ENCODE data around the gene TLR10. TPM values are rescaled to one million over a fixed set of nuclear protein-coding genes. Genes with fewer than 3 reads are reported as not detected.

Gene TLR10
- total RNA-seq, 2 donors from 2014 or later: not detected

DNA sequence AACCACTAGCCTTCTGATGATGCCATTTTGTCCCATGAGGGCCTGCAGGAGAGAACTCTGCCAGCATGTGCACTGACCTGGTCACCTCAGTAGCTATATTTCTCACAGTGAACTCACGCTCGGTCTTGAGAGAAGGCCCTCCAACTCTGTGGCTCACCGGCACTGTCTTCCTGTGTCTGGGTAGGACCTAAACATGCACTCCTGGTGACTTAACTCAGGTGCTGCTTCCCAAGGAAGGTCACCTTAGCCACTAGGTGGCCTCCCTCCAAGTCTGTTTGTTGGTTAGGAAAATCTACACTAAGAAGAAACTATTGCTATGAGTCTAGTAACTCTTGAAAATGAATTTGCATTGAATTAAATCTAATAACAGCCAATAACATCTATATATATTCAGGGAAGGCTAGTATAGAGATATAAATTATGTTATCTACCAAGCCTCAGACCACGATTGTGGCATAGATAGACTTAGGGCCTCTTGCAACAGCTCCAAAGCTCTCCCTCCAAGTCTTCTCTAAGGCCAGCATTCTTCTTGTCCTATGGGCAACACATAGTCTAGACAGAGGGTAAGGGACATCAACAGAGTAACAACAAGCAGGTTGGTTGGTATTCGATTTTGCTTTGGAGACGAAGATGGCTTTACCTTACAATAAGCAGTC is 24.7 kb downstream of the TLR10 start:
- Histone ChIP-seq H3K9me3 (ENCODE audit: control insufficient read depth, low read length) (no peaks in the 10 kb centered on the region), H3K27me3 (ENCODE audit: control insufficient read depth, insufficient read depth, low read length, poor library complexity, severe bottlenecking) (no peaks in the 10 kb centered on the region), H3K4me3 (ENCODE audit: low read length) (no peak overlapping the region), H3K4me1 (ENCODE audit: control insufficient read depth, insufficient read depth, low read length) (no peaks in the 10 kb centered on the region), H3K27ac (ENCODE audit: low read depth, low read length) (no peak overlapping the region), H3K36me3 (ENCODE audit: control insufficient read depth, insufficient read depth, low read length) (no peaks in the 10 kb centered on the region), H3K9ac (ENCODE audit: extremely low read depth, low read length, poor library complexity, severe bottlenecking) (no peak overlapping the region)
- TF ChIP-seq, protein P1, sequence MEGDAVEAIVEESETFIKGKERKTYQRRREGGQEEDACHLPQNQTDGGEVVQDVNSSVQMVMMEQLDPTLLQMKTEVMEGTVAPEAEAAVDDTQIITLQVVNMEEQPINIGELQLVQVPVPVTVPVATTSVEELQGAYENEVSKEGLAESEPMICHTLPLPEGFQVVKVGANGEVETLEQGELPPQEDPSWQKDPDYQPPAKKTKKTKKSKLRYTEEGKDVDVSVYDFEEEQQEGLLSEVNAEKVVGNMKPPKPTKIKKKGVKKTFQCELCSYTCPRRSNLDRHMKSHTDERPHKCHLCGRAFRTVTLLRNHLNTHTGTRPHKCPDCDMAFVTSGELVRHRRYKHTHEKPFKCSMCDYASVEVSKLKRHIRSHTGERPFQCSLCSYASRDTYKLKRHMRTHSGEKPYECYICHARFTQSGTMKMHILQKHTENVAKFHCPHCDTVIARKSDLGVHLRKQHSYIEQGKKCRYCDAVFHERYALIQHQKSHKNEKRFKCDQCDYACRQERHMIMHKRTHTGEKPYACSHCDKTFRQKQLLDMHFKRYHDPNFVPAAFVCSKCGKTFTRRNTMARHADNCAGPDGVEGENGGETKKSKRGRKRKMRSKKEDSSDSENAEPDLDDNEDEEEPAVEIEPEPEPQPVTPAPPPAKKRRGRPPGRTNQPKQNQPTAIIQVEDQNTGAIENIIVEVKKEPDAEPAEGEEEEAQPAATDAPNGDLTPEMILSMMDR (conservative IDR thresholded peaks at IDR 0.05): peak; percentile 85
- no peaks in the 10 kb centered on the region for H3K36me3 Mint-ChIP-seq (ENCODE audit: low read depth)
- no peaks in the 10 kb centered on the region for H3K27me3 Mint-ChIP-seq (ENCODE audit: insufficient read depth)
- H3K4me1 Mint-ChIP-seq: no peaks in the 10 kb centered on the region
- DNase-seq: peak; percentile 81
- H3K27ac Mint-ChIP-seq: no peak overlapping the region
- no peak overlapping the region for H3K4me3 Mint-ChIP-seq
- no peaks in the 10 kb centered on the region for H3K9me3 Mint-ChIP-seq
- 85 to 86% methylated on average over 5 to 6 of the region's 6 CpGs for WGBS, 2 experiments (ENCODE audit: insufficient coverage in 1 of 2, insufficient read length in 1 of 2)

DNA sequence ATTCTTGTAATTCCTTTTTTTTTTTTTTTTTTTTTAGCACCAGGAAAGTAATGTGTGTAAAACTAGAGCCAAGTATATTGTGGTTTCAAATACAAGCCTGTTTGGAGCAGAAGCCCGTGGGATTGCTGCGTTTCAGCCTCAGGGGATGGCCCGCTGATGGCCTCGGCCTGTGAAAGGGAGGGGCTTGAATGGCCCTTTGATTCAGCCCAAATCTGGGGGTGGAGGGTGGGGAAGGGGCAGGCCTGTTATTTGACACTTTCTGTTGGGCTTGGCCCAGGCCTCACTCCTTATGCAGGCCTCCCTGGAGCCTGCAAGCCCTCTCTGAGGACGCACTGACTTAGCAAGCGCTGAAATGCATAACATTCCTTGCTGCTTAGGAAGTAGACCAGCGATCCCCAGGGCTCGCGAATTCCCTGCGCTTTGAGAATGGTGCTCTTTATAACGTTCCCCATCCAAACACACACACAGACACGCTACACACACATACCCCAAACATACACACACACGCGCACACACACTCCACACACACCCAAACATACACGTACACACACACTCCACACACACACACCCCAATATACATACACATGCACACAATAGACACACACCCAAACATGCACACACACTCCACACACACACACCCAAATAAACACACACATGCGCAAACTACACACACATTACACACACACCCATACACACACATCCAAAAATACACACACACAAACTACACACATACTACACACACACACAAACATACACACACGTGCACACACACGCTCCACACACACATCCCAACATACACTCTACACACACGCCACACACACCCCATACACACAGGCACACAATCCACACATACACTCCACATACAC is 29.6 kb downstream of the TLR10 start:
- Mint-ChIP-seq H3K9me3 (peaks cover 6% of the 10 kb centered on the region), H3K4me1 (no peaks in the 10 kb centered on the region), H3K27ac (no peak overlapping the region), H3K4me3 (no peak overlapping the region), H3K27me3 (ENCODE audit: insufficient read depth) (no peaks in the 10 kb centered on the region), H3K36me3 (ENCODE audit: low read depth) (peaks cover 4% of the 10 kb centered on the region)
- H3K9me3 ChIP-seq (ENCODE audit: control insufficient read depth, low read length): peaks cover 3% of the 10 kb centered on the region
- H3K36me3 ChIP-seq (ENCODE audit: control insufficient read depth, insufficient read depth, low read length): no peaks in the 10 kb centered on the region
- peak; percentile 97 for DNase-seq
- peak overlapping the region; percentile 74 for H3K27ac ChIP-seq (ENCODE audit: low read depth, low read length)
- H3K27me3 ChIP-seq (ENCODE audit: control insufficient read depth, insufficient read depth, low read length, poor library complexity, severe bottlenecking): no peaks in the 10 kb centered on the region
- no peaks in the 10 kb centered on the region for H3K4me1 ChIP-seq (ENCODE audit: control insufficient read depth, insufficient read depth, low read length)
- no peak overlapping the region for H3K9ac ChIP-seq (ENCODE audit: extremely low read depth, low read length, poor library complexity, severe bottlenecking)
- TF ChIP-seq, protein P1 (conservative IDR thresholded peaks at IDR 0.05): no peak
- no peak overlapping the region for H3K4me3 ChIP-seq (ENCODE audit: low read length)
- 17 to 38% methylated on average over 10 to 19 of the region's 19 CpGs for WGBS, 2 experiments (ENCODE audit: insufficient coverage in 1 of 2, insufficient read length in 1 of 2)

DNA sequence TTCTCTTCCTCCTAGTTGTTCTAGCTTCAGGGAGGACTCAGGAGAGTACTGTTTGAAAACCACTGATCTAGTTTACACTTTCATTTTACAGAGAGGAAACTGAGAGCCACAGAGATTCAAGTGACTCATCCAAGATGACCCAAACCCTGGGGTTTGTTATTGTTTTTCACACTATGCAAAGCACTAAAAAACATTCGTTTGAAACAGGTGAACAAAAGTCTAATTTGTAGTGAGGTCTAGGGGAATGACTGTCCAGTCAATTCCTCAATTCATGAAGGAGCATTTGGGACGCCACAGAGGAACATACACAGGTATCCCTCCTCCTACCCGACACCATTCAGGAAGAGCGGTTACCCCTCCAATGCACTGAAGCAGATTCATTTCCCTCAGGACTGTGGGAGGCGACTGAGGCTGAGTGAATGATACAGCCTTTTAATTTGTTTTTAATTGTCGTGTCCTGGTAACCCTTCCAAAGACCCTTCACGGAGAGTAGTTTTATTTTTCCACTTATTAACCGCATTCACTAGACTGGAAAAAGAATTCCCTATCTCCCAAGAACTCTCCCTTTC is 30.3 kb downstream of the TLR10 start:
- Mint-ChIP-seq H3K9me3 (peaks cover 10% of the 10 kb centered on the region), H3K4me1 (no peaks in the 10 kb centered on the region), H3K4me3 (no peak overlapping the region), H3K36me3 (ENCODE audit: low read depth) (peaks cover 5% of the 10 kb centered on the region), H3K27me3 (ENCODE audit: insufficient read depth) (no peaks in the 10 kb centered on the region), H3K27ac (no peak overlapping the region)
- Histone ChIP-seq H3K9ac (ENCODE audit: extremely low read depth, low read length, poor library complexity, severe bottlenecking) (no peak overlapping the region), H3K4me1 (ENCODE audit: control insufficient read depth, insufficient read depth, low read length) (no peaks in the 10 kb centered on the region), H3K36me3 (ENCODE audit: control insufficient read depth, insufficient read depth, low read length) (no peaks in the 10 kb centered on the region), H3K27me3 (ENCODE audit: control insufficient read depth, insufficient read depth, low read length, poor library complexity, severe bottlenecking) (no peaks in the 10 kb centered on the region), H3K27ac (ENCODE audit: low read depth, low read length) (peak overlapping the region; percentile 63), H3K4me3 (ENCODE audit: low read length) (no peak overlapping the region), H3K9me3 (ENCODE audit: control insufficient read depth, low read length) (peaks cover 10% of the 10 kb centered on the region)
- DNase-seq: no peak
- TF ChIP-seq, protein P1 (conservative IDR thresholded peaks at IDR 0.05): no peak
- 63 to 80% methylated on average over 3 to 8 of the region's 8 CpGs for WGBS, 2 experiments (ENCODE audit: insufficient coverage in 1 of 2, insufficient read length in 1 of 2)
